HG03103 (cell line): ENCODE measurements around the gene ALDH1B1.
"Not testable (repeated sequence)": the region's sequence is repeated elsewhere in the genome, so short reads cannot be mapped to it uniquely, and the experiment has no call there.

Experiments used
- ATAC-seq: cut with Tn5 transposase; IDR thresholded peaks from one replicate; pipeline ENCODE4 v1.9.1; 2021; ENCODE audit warnings: low read depth; ENCODE audit not compliant: unreplicated experiment

Gene ALDH1B1

GRCh38 chr9:38360839-38361472 is 31.5 kb upstream of the ALDH1B1 start:
- no peak for ATAC-seq

DNA sequence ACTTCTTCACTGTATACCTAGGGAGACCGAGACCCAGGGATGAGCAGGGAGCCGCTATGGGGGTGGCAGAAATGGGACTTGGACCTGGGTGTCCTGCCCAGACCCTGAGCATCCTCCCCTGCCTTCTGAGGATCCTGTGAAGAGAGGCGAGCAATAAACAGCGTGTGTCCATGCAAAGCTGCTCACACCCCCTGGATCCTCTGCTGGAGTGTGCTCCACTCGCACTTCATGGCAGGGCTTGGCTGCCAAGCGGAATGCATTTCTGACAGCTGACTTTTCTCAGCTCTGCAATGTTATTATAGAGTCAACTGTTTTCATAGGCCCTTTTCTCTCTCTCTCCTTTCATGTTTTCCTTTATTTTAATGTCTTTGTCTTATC is 31.0 kb upstream of the ALDH1B1 start:
- ATAC-seq, result no peak

- ATAC-seq, result peak; percentile 60
Measured at GRCh38 chr9:38362852-38363588, 29.5 kb upstream of the ALDH1B1 start.

GRCh38 chr9:38363589-38363925 is 28.9 kb upstream of the ALDH1B1 start:
- no peak for ATAC-seq

- no peak for ATAC-seq
Measured at GRCh38 chr9:38367898-38368297, 24.6 kb upstream of the ALDH1B1 start.

GRCh38 chr9:38368731-38369130 is 23.8 kb upstream of the ALDH1B1 start:
- no peak for ATAC-seq

DNA sequence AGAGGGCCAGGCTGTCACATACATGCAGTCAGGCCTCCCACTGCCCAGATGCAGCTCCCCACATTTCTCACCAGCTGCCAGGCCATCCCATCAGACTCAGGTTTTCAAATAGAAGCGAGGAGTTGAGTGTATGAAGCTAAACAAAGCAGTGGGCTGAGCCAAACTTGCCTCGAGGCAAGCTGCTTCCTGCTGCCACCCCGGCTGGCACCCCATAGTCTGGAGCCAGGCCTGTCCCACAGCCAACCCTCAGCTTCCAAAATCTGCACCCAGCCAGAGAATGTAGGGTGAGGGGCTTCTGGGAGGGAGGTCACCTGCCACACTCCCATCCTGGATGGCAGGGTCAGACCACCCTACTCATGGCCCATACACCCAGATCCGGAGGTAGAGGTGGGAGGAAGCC is 22.3 kb upstream of the ALDH1B1 start:
- no peak for ATAC-seq

GRCh38 chr9:38371495-38371894 is 21.0 kb upstream of the ALDH1B1 start:
- no peak for ATAC-seq

GRCh38 chr9:38372762-38373619 is 19.5 kb upstream of the ALDH1B1 start:
- ATAC-seq, result no peak

DNA sequence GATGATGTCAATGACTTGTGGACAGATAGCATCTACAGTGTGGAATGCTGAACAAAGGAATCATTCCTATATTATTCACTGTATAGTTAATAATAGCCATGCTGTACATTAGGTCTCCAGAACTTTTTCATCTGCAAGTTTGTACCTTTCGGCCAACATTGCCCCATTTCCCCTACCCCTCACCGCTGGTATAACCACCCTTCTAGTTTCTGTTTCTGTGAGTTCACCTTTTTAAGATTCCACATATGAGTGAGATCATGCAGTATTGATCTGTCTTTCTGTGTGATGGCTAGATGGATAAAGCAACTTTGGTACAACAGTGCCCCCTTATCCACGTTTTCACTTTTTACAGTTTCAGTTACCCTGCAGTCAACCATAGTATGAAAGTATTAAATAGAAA is 18.8 kb upstream of the ALDH1B1 start:
- no peak for ATAC-seq

DNA sequence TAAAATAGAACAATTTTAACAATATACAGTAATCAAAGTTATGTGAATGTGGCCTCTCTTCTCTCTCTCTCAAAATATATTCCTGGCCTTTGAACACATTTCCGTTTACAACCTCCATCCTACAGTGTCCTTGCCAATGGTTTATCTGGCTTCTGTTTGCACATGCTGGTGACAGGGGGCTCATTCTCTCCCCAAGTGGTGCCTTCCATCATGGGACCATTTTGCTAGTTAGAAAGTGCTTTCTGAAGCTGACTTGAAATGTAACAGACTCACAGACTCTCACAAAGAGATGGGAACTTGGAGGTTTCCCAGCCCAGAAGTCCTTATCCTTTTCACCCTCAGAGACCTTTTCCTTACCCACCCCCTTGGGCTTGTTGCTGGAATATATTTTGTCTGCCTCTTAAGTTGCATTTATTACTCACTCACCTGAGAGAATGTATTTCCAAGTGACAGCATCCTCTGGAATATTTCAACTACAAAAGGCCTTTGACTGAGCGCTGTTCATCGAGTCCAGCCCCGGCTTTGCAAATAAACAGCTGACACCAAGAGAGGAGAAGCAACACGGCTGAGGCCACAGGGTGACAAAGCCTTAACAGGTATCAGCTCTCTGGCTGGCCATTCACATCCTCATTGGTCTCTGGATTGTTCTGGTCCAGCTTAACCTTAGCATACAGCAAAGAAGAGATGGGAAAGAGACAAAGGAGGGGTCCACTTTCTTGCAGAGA is 17.5 kb upstream of the ALDH1B1 start:
- ATAC-seq, result no peak

- ATAC-seq, result no peak
Measured at GRCh38 chr9:38375572-38375963, 16.9 kb upstream of the ALDH1B1 start.

- no peak for ATAC-seq
Measured at GRCh38 chr9:38376021-38376670, 16.4 kb upstream of the ALDH1B1 start.

DNA sequence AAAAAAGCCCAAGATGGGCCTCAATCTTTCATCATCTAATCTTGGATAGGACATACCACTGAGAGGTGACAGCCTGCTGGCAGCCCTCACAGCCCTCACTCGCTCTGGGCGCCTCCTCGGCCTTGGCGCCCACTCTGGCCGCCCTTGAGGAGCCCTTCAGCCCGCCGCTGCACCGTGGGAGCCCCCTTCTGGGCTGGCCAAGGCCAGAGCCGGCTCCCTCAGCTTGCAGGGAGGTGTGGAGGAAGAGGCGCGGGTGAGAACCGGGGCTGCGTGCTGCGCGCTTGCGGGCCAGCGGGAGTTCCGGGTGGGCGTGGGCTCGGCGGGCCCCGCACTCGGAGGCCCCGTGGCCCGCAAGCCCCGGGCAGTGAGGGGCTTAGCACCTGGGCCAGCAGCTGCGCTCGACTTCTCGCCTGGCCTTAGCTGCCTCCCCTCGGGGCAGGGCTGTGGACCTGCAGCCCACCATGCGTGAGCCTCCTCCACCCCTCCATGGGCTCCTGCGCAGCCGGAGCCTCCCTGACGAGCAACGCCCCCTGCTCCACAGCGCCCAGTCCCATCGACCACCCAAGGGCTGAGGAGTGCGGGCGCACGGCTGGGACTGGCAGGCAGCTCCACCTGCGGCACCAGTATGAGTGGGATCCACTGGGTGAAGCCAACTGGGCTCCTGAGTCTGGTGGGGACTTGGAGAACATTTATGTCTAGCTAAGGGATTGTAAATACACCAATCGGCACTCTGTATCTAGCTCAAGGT is 15.0 kb upstream of the ALDH1B1 start:
- not testable (repeated sequence) for ATAC-seq

DNA sequence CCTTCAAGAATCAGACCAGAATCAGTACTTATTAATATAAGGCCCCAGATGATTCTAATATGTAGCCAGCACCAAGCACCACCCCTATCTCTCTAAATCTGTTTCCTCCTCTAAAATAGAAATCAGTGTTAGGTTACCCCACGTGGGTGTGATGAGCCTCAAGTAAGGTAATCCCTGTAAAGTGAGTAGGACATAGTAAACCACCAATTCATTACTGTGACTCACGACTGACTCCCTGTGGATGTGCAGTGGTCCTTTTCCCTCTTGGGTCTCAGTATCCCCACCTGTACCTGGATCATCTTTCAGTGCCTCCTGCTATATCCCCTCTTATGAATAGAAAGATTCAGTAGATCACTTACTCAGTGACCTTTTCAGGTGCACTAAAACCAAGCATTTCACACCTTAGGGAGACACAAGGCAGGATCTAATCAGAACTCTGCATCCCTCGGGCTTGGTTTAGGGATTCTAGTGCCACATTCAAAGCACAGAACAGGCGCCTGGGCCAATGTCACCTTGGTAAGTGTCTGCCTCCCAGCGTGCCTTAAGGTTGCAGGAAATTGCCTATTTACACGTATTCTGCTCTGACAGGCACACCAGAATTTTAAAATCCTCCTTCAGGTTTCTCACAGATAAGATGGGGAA is 12.2 kb upstream of the ALDH1B1 start:
- no peak for ATAC-seq

DNA sequence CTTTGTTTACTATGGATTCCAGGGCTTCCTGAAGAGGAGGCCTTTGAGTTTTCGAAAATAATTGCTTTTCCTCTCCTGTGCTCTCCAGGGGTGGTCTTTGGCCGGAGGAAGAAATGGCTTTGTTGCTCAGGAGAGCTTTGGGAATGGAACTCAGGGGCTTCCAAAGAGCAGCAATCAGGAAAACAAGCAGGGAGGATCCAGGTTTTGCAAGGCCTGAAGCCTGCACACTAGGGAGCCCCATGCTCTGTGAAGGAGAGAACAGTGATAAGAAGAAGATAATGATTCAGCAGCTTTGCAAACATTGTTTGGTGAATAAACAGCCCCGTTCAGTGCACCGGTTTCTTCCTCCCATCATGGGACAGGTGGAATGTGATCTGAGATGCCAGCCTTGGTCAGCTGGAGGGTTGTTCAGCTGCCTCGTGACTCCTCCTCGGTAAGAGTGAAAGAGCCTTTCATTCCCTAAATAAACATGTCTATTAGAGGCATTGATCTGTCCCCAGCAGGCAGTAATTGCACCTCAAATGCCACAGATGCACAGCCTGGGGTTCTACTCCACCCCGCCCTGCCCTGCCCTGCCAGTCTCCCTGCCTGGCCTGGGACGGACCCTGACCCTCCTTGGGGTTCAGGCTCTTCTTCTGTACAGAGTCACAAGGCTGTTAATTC is 11.5 kb upstream of the ALDH1B1 start:
- no peak for ATAC-seq

DNA sequence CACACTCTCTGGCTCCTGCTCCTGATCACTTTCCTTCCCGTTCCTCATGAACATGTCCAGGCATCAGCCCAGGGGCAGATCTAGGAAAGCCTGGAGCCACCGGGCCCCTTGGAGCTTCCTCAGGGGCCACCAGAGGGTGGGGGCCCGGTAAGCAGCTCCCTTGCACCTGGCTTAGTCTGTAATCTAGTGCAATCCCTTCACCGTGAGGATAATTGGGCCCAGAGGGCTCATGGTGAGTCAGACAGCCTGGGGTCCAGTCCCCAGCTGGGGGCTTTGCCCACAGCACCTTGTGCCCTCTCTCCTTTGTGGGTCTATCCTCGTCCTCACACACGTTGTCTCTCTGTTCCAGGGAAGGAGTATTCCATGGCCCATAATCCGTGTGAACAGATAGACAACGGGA is 10.4 kb upstream of the ALDH1B1 start:
- ATAC-seq, result no peak

DNA sequence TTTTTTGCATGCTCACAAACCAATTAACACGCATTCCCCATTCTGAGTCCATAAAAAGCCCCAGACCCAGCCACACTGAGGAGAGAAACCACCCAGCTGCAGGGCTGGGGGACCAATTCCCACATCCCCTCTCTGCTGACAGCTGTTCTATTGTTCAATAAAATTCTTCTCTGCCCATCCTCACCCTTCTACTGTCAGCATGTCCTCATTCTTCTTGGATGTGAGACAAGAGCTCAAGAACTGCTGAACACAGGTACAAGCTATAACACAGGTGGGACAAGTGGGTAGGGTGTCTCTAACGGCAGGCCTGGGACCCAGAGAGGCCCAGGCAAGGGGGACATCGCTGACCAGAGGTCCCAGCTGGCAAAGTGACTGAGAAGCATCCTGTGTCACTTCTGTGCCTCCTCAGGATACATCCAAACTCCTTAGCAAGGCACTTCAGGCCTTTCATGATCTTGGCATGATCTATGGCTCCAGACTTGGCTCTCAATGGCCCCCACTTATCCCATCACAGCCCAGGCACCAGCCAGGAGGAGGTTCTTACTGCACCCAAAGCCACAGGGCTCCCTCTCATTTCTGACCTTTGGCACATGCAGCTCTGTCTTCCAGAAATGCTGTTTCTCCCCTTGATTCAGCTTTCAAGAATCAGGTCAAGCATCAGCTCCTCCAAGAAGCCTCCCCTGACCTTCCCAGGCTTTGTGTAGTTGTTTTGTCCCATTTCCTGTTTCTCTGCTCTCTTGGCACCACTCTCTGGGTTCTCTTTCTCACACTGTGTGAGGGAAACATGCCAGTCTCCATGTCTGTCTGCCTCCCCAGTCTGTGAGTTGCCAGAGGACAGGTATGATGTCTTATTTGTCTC is 7.3 kb upstream of the ALDH1B1 start:
- no peak for ATAC-seq
